K562 (cell line): Measurements from ENCODE around the gene UMAD1. TPM values are rescaled to one million over a fixed set of nuclear protein-coding genes. Genes with fewer than 3 reads are reported as not detected.

Source experiments
- ATF2 ChIP-seq: sonication (generic); formaldehyde crosslinking; IDR thresholded peaks from 2 replicates; pipeline ENCODE4 v1.8.1; 2022; ENCODE audit warnings: missing genetic modification reagents
- BRD4 ChIP-seq: fragments of 200-600 bp; sonication (generic); IDR thresholded peaks from 2 replicates; pipeline ENCODE4 v1.6.1; 2017; ENCODE audit warnings: inconsistent platforms
- EWSR1 ChIP-seq: fragments of 450-650 bp; IDR thresholded peaks from 2 replicates; pipeline ENCODE4 v1.6.1; 2018; ENCODE audit warnings: borderline replicate concordance, mild to moderate bottlenecking, low read depth, moderate library complexity; ENCODE audit not compliant: partially characterized antibody
- PYGO2 ChIP-seq: fragments of 450-650 bp; IDR thresholded peaks from 2 replicates; pipeline ENCODE4 v1.6.1; 2016; ENCODE audit warnings: mild to moderate bottlenecking, missing genetic modification characterization, moderate library complexity, missing compliant biosample characterization
- TFAP4 ChIP-seq: sonication (generic); formaldehyde crosslinking; IDR thresholded peaks from 2 replicates; pipeline ENCODE4 v1.8.0; 2022; ENCODE audit warnings: missing genetic modification reagents, mild to moderate bottlenecking, moderate library complexity, borderline replicate concordance
- XRCC4 ChIP-seq: IDR thresholded peaks from one replicate; pipeline ENCODE4 v1.6.1; 2011; ENCODE audit not compliant: insufficient read depth, insufficient read length; ENCODE audit errors: extremely low read depth
- ZBTB40 ChIP-seq, 2 experiments: fragments of 450-650 bp in 1 of 2; sonication (generic) in 1 of 2; formaldehyde crosslinking in 1 of 2; IDR thresholded peaks; 2 replicates each; pipeline versions ENCODE4 v1.7.1 to v1.9.0; 2016 to 2022; ENCODE audit warnings: inconsistent platforms in 1 of 2, mild to moderate bottlenecking in 1 of 2, missing genetic modification reagents in 1 of 2
- ZBTB8A ChIP-seq: fragments of 450-650 bp; IDR thresholded peaks from 2 replicates; pipeline ENCODE4 v1.6.1; 2018; ENCODE audit warnings: mild to moderate bottlenecking, moderate library complexity; ENCODE audit not compliant: partially characterized antibody
- ZNF274 ChIP-seq: IDR thresholded peaks from 2 replicates; pipeline ENCODE4 v1.6.1; 2011; ENCODE audit warnings: low read depth, mild to moderate bottlenecking, low read length, moderate library complexity, borderline replicate concordance
- ZNF639 ChIP-seq, 2 experiments: fragments of 200-800 bp in 1 of 2; sonication (Bioruptor generic) in 1 of 2; sonication (generic) in 1 of 2; formaldehyde crosslinking in 1 of 2; IDR thresholded peaks in 1 of 2; conservative IDR thresholded peaks in 1 of 2; 2 replicates each; pipeline versions ENCODE4 v1.5.0 to v1.6.1; 2016 to 2020; ENCODE audit warnings: missing compliant biosample characterization in 1 of 2, missing genetic modification characterization in 1 of 2, missing genetic modification reagents in 1 of 2
- polyA plus RNA-seq, 8 experiments: library from polyadenylated mRNA; depleted of rRNA in 4 of 8; stranded (reverse) in 5 of 8; unstranded in 3 of 8; fragments of >200 nt; fragmentation: Nextera tagmentation in 2 of 8; fragmentation: Illumina TruSeq in 1 of 8; extraction: Ambion mirVana in 2 of 8; extraction: Trizol in 1 of 8; gene quantifications; 2 replicates each; pipeline versions ENCODE4 v1.2.1 to v1.2.3, GENCODE V29; 2011 to 2014; ENCODE audit warnings: inconsistent platforms in 1 of 8, missing spikeins in 1 of 8
- total RNA-seq, 7 experiments: library from RNA; depleted of rRNA in 6 of 7; stranded (reverse); fragments of >200 nt in 6 of 7; fragmentation: Illumina TruSeq in 2 of 7; extraction: Trizol in 2 of 7; gene quantifications; 2 replicates each; pipeline versions ENCODE4 v1.2.1 to v1.2.3, GENCODE V29; 2011 to 2021; ENCODE audit warnings: low replicate concordance in 1 of 7

Gene UMAD1
- total and polyA plus RNA-seq, 9 of the 15 experiments (the other 6 are each of a cell fraction or from before 2014, with no cell fraction given): 9.0 to 26.7 (median 13.3) TPM

- TF ChIP-seq BRD4 (peak; percentile 23; the same call in 1 of the 2 replicates), ZBTB8A (no peak), PYGO2 (tag) (no peak), ATF2 (CRISPR knock-in tag) (no peak), ZNF639 (CRISPR knock-in tag; conservative IDR thresholded peaks at IDR 0.05 in 1 of 2, IDR thresholded peaks at IDR 0.05 in 1 of 2) (peak in 1 of 2 experiments; percentile 56; a peak in 2 of 4 replicates), ZBTB40 (IDR thresholded peaks at IDR 0.05) (peak; percentile 96), ZBTB40 (CRISPR knock-in tag; IDR thresholded peaks at IDR 0.05) (no peak), TFAP4 (peak; percentile 98), XRCC4 (no peak), EWSR1 (no peak), ZNF274 (no peak)
Measured at GRCh38 chr7:7640221-7641128, at the start of gene UMAD1 (continued).
